GM20000 (cell line): ENCODE results near the gene MCM6.

Experiments
- DNase-seq: peaks from one replicate; pipeline ENCODE4 v3.0.0; 2012; ENCODE audit warnings: low spot score
- CTCF ChIP-seq: IDR thresholded peaks from 2 replicates; pipeline ENCODE4 v1.5.1; 2012; ENCODE audit warnings: mild to moderate bottlenecking, control low read depth; ENCODE audit errors: extremely low read depth, missing control alignments

The MCM6 gene

DNA sequence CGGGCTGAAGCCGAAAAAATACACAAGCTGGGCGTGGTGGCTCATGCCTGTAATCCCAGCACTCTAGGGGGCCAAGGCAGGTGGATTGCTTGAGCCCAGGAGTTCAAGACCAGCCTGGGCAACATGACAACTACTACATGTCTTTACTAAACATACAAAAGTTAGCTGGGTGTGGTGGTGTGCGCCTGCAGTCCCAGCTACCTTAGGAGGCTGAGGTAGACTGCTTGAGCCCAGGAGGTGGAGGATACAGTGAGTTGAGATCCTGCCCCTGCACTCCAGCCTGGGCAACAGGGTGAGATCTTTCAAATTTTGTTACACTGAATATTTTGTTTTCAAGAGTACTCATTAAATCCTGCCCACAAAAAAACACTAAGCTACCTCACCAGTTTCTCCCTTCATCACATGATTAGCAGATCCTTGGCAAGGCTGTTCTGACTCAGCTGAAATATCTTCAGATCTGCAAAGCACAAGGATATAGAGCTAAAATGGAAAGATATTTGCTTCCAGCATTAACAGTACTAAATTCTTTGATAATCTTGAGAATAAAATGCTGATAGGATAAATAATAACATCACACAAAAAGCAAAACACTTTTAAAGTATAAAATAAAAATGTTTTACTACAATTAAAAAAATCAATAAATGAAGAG, 28.2 kb upstream of the MCM6 start:
- DNase-seq, result no peak
- no peak for TF ChIP-seq CTCF

- TF ChIP-seq CTCF, result no peak
- DNase-seq, result no peak
Observed at GRCh38 chr2:135903650-135904049, 27.4 kb upstream of the MCM6 start.

GRCh38 chr2:135899567-135899966, 23.3 kb upstream of the MCM6 start:
- DNase-seq, result no peak
- no peak for TF ChIP-seq CTCF

GRCh38 chr2:135898234-135898786, 22.1 kb upstream of the MCM6 start:
- TF ChIP-seq CTCF, result no peak
- no peak for DNase-seq

DNA sequence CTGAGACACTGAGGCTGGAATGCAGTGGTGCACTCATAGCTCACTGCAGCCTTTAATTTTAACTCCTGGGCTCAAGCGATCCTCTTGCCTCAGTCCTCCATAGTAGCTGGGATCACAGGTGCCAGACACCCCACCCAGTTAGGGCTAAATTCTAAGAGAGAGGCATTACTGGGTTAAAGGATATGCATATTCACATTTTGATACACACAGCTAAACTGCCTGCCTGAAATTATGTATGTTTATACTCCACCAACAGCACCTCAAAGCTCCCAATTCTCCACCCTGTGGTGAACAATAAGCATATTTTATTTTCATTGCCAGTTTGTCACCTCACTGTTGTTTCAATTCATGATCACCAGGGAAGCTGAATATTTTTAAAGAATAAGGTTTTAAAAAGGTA, 18.7 kb upstream of the MCM6 start:
- no peak for DNase-seq
- TF ChIP-seq CTCF, result no peak

GRCh38 chr2:135893374-135893794, 17.1 kb upstream of the MCM6 start:
- DNase-seq, result no peak
- no peak for TF ChIP-seq CTCF

DNA sequence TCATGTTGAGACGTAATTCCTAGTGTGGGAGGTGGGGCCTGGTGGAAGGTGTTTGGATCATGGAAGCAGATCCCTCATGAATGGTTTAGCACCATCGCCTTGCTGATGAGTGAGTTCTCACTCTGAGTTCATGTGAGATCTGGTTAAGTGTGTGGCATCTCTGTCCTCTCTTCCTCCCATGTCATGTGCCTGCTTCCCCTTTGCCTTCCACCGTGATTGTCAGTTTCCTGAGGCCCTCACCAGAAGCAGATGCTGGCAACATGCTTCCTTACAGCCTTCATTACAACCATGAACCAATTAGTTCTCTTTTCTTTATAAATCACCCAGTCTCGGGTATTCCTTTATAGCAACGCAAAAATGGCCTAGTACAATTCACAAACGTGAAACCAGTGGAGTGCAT, 14.6 kb upstream of the MCM6 start:
- TF ChIP-seq CTCF, result no peak
- no peak for DNase-seq
